Stimulated activated CD8-positive, alpha-beta memory T cell treated with anti-CD3 and anti-CD28 coated beads, Interleukin-12 subunit alpha, Interleukin-12 subunit beta, amount 100 ng/mL, for 1 hour (primary cell): ENCODE results near the gene TAB3.

ENCODE experiments used
- DNase-seq: peaks from one replicate; pipeline ENCODE4 v3.0.0-alpha.2; 2020; ENCODE audit warnings: low read depth

Gene TAB3

DNA sequence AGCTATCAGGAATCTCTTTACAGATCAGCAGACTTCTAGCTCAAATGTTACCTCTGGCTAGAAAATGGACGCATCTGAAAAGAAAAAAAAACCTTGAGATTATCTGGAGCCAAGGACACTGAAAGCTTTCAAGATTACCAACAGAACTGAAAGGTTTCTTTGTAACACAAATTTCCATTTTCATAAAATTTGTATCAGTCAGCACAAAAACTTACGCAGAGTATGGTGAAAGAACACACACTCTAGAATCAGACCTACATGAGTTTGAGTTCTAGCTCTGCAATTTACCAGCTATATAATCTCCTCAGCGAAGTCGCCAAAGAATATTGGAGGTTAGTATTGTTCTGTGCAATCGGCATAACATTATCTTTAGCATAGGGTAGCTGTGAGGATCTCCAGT is 1.8 kb downstream of the TAB3 start:
- DNase-seq = no peak

DNA sequence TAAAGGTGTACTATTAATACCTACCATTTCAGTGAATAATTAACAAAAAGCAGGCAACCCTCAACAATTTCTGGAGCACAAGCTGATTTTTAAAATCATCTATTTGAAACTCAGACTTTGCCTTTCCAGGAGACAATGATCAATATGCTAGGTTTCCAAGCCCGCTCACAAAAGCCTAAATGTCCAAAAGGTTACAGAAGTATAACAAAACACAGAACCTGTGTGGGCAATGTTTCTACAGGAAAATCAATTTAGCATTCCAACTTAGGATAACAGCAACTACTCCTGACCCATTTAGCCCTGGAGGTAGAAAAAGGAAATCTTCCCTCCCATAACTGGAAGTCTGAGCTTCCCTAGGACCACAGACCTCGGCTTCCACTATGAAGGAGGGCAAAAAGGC is 3.9 kb downstream of the TAB3 start:
- DNase-seq = no peak

DNA sequence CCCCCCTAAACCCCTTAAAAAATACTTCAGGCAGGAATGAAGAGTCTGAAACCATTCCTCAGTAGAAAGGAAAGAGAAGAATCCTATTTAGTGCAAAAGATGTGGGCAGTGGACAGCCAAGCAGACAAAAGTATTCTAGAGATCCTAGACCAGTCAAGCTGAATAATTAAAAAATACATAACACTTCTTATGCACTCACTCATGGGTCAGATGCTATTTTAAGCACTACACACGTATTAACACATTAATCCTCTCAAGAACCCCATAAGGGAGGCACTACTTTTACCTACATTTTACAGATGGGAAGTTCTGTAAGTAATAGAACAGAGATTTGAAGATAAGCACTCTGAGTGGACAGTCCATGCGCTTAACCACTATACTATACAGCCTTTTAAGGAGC is 5.9 kb downstream of the TAB3 start:
- no peak for DNase-seq

DNA sequence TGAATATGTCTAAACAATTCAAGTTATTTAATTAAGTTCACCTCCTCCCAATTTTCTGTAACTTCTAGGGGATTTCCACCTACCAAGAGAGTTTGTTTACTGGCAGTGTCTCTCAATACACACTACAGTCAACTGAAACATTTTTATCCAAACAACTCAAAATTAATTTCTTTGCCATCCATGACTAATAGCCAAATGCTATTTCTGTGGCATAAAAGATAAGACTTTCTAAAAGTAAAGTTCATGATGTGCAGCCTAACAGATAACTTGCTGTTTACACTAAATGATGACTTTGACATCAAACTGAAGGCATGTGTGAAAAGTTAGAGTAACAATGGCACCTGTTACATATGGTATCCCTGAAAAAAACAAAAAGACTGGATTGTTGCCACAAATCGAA is 7.3 kb downstream of the TAB3 start:
- DNase-seq = no peak

DNA sequence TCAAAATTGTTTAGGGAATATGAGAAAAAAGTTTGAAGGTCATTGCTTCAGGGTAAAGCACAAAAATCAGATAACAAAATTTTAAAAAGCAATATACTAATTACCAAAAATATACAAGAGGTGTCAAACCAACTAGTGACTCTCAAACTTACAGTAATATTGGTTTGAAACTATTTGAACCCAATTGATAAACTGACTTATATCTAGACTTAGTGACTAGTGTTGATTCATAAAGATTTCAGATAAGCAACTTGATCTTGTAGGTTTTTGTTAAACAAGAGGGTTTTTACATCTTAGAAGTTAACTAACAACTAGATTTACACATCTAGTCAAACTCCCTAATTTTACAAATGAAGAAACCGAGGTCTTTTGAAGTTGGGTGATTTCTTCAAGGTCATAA is 7.7 kb downstream of the TAB3 start:
- DNase-seq = no peak

DNA sequence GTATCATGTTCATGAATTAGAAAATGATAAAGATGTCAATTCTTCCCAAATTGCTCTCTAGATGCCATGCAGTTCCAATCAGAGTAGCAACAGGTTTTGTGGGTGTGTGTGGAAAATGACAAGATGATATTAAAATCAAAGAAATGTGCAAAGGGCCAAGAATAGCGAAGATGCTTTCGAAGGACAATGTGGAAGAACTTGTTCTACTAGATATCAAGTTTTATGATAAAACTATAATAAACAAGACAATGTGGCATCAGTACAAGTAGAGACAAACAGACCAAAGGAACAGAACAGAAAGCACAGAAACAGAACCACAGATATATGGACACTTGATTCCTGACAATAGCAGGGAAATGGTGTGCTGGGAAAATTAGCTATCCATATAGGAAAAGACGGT is 9.0 kb downstream of the TAB3 start:
- DNase-seq = no peak

- no peak for DNase-seq
Measured at GRCh38 chrX:30876367-30876766, 12.7 kb downstream of the TAB3 start.

- DNase-seq = no peak
Measured at GRCh38 chrX:30875957-30876356, 13.1 kb downstream of the TAB3 start.

- DNase-seq = no peak
Measured at GRCh38 chrX:30874851-30875250, 14.2 kb downstream of the TAB3 start.

DNA sequence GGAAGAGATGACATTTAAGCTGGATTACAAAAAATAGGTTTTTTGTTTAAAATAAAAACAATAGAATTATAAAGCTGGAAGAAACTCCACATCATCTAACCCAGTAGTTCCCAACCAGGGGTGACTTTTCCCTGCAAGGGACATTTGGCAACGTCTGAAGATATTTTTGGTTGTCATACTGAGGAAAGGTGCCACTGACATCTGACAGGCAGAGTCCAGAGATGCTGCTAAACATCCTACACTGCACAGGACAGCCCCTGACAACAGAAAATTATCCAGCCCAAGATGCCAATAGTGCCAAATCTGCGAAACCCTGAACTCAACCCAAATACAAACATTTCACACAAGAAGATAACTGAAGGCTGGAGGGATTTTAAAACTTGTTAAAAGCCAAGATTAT is 18.5 kb downstream of the TAB3 start:
- no peak for DNase-seq

- DNase-seq = no peak
Measured at GRCh38 chrX:30865612-30866011, 23.4 kb downstream of the TAB3 start.

GRCh38 chrX:30865015-30865414 is 24.0 kb downstream of the TAB3 start:
- DNase-seq = no peak

DNA sequence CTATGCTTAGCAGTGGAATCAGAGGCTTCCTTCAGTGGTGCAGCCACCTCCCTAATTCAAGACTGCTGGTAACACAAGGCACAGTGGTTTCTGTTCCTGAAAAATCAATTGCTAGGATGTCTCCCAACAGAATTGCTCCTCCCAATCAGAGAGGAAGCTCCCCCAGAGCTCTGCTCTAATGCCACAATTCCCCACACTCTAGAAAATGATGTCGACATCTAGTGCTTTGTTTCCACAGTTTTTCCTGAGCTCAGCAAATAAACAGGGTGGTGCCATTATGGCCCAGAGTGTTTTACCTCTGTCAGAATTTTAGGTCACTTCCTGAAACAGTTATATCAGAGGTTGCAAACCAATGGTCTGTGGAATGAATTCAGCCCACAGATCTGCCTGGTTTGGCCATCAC is 24.7 kb downstream of the TAB3 start:
- DNase-seq = no peak

DNA sequence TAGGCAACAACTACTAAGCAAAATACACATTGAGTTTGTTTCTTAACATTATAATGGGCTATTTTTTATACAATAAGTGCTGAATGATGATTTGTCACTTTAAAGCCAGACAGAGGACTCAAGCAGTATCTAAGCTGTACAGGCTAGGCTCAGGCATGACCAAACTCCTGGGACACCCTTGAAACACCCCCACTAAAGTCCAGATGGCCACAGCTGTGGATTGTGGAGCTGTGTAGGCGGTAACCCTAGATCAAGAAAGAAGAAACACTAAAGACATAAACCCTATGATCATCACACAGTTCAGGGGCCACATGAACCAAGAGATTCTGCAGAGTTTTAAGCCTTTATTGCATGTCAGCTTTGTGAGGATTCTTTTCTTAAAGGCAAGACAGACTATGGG is 25.1 kb downstream of the TAB3 start:
- no peak for DNase-seq

DNA sequence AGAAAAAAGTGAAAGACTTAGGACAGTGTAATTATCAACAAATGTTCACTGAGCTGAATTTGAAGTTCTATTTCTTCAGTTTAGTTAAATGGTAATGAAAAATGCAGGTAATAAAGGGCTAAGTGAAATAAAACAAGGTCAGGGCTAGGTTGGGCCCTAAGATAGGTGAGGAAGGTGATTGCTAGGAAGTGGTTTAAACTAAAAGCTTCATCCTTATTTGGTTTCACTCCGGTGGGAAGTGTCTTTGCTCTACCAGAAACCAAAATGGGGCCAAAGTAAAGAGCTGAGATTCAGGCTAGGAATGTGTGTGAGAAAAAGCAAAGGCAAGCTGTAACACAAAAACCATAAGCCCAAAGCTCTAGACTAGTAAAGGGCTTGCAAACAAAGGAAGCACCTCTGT is 31.0 kb downstream of the TAB3 start:
- no peak for DNase-seq

DNA sequence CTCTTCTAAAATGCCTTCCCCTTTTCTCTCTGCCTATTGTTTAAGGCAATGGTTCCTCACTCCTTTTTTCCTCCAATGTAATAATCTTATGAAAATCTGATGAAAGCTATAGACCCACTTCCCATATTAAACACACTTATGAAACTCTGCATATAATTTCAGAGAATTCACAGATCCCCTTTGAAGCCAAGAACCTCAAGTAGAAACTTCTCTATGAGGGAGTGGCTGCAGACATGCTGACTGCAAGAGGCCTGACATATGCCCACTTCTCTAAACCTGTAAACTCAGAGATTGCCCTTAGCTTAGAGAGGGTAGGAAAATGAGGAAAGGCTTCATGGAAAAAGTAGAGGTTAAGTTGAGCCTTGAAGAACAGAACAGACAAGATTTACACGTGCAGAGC is 37.6 kb downstream of the TAB3 start:
- no peak for DNase-seq

- DNase-seq = no peak
Measured at GRCh38 chrX:30835373-30835772, 53.7 kb downstream of the TAB3 start.

DNA sequence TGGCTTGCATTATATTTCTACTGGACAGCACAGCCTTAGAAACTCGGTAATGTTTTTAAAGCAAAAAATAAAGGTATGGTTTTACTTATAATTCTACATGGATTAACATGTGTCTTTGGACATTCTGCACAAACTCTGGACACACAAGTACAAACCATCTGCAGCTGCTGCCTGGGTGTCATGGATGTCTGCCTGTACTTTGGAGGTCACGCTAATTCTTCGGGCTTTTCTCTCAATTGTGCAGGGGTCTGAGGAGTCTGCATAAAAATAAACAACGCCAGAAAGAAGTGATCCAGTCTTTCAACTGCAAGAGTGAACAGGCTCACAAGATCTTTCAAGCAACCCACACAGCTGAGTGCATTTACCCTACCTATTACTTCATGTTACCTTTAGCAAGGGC is 55.2 kb downstream of the TAB3 start:
- DNase-seq = no peak

DNA sequence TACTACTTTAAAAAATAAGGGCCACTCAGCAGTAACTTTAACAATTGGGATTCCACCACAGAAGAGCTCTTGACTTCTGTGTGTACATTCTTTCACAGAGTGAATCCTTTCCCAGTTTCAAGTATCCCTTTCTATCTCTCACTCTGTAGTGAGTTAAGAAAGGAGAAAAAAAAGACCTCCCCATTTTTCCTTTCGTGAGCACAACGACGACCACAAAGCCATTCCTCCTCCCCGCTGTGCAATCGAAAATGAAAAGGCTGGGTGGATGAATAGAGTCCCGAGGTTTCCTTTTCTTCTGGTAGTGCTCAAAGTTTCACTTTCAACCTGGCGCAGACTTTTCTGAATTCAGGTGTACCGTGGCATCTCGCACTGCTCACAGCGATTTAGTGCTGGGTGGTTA is 58.0 kb downstream of the TAB3 start:
- no peak for DNase-seq

GRCh38 chrX:30830326-30830943 is 58.6 kb downstream of the TAB3 start:
- DNase-seq = no peak

DNA sequence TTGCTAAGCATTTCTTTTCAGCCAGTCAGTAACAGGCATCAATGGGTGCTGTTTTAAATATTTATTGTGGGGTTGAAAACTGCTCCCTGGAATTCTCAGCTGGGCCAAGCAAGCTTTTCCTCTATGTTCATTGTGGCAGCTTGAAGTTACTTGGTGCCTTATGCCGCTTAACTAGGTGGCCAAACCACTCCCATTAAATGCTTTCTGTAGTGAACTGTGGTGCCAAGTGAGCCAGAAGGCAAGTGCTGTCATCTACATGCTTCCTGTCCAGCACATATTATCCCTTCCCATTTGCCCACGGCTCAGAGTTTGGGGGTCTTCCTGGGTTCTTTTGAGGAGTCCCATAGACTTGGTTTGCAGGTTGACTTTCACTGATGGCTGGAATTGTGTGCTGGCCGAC is 64.8 kb downstream of the TAB3 start:
- DNase-seq = no peak

GRCh38 chrX:30822764-30823163 is 66.3 kb downstream of the TAB3 start:
- no peak for DNase-seq

GRCh38 chrX:30822068-30822681 is 66.9 kb downstream of the TAB3 start:
- DNase-seq = no peak

DNA sequence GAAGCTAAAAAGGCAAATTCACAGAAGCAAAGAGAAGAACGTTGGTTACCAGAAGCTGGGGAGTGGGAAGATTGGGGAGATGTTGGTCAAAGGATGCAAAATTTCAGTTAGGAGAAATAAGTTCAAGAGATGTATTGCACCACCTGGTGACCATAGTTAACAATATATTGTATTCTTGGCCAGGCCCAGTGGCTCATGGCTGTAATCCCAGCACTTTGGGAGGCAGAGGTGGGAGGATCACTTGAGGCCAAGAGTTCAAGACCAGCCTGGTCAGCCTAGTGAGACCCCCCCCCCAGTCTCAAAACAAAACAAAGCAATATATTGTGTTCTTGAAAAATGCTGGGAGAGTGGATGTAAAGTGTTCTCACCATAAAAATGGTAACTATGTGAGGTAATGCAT is 67.9 kb downstream of the TAB3 start:
- no peak for DNase-seq

DNA sequence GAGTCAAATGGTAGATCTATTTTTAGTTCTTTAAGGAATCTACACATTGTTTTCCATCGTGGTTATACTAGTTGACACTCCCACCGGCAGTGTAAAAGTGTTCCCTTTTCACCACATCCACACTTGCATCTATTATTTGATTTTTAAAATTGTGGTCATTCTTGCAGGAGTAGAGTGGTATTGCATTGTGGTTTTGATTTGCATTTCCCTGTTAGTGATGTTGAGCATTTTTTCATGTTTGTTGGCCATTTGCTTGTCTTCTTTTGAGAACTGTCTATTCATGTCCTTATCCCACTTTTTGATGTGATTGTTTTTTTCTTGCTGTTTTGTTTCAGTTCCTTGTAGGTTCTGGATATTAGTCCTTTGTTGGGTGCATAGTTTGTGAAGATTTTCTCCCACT is 70.0 kb downstream of the TAB3 start:
- DNase-seq = no peak
